Testis (tissue), 2 donors: ENCODE data around the gene PDLIM5.

ENCODE experiments used
- CTCF ChIP-seq, 3 experiments: fragments of 450-650 bp in 2 of 3; fragments of 200-600 bp in 1 of 3; sonication (generic) in 1 of 3; IDR thresholded peaks; one replicate each; pipeline ENCODE4 v1.5.1; 2016 to 2019; ENCODE audit warnings: antibody characterized with exemption in 3 of 3, mild to moderate bottlenecking in 2 of 3, moderate library complexity in 1 of 3
- POLR2A ChIP-seq: fragments of 450-650 bp; IDR thresholded peaks from one replicate; pipeline ENCODE4 v1.6.1; 2017; ENCODE audit warnings: antibody characterized with exemption, mild to moderate bottlenecking, moderate library complexity

- no peak for TF ChIP-seq CTCF (IDR thresholded peaks at IDR 0.05)
- no peak for TF ChIP-seq POLR2A
Measured at GRCh38 chr4:94506822-94507221, 55.1 kb downstream of the PDLIM5 start.
